ENCODE data around the gene RANBP10. TPM values are rescaled to one million over a fixed set of nuclear protein-coding genes. Genes with fewer than 3 reads are reported as not detected.
A peak's percentile ranks its signal among the peaks of the same experiment; 100 is the strongest.

RANBP10 gene
- total RNA-seq, 1 experiment from 2014 or later, result 10.7 TPM

- peaks cover 44% of the 10 kb centered on the region for H3K4me1 ChIP-seq (ENCODE audit: low read length)
Measured at GRCh38 chr16:67845291-67846062, 39.1 kb upstream of the RANBP10 start.

GRCh38 chr16:67844497-67844896 is 38.1 kb upstream of the RANBP10 start:
- H3K79me2 ChIP-seq (ENCODE audit: low read length), result peaks cover 63% of the 10 kb centered on the region
- H3K9me2 ChIP-seq (replicated peaks; ENCODE audit: insufficient read depth, low read length), result no peaks in the 10 kb centered on the region
- H3K9me3 ChIP-seq (ENCODE audit: low read length), result no peaks in the 10 kb centered on the region
- peaks cover 8% of the 10 kb centered on the region; the same call in 1 of the 2 replicates for H3K36me3 ChIP-seq (ENCODE audit: insufficient read depth, low read length)
- H2AFZ ChIP-seq (ENCODE audit: low read length), result no peak overlapping the region
- H3K4me1 ChIP-seq (ENCODE audit: low read length), result peaks cover 44% of the 10 kb centered on the region
- peak overlapping the region; percentile 98 for H3K9ac ChIP-seq (ENCODE audit: low read length)
- H3K4me3 ChIP-seq (ENCODE audit: low read length), result peak overlapping the region; percentile 100
- peak; percentile 42 for DNase-seq
- H4K20me1 ChIP-seq (ENCODE audit: insufficient read depth, low read depth, low read length), result peaks cover 21% of the 10 kb centered on the region; the same call in 1 of the 2 replicates
- H3K27me3 ChIP-seq (ENCODE audit: low read length), result no peaks in the 10 kb centered on the region
- peak overlapping the region; percentile 92 for H3K4me2 ChIP-seq (ENCODE audit: low read depth, low read length, poor library complexity, severe bottlenecking)
- peak overlapping the region; percentile 79 for H3K27ac ChIP-seq (ENCODE audit: low read length)

More at GRCh38 chr16:67845291-67846062, 39.1 kb upstream of the RANBP10 start:
- Histone ChIP-seq H3K4me2 (ENCODE audit: low read depth, low read length, poor library complexity, severe bottlenecking) (peak overlapping the region; percentile 92), H2AFZ (ENCODE audit: low read length) (no peak overlapping the region), H3K27ac (ENCODE audit: low read length) (peak overlapping the region; percentile 86), H3K79me2 (ENCODE audit: low read length) (peaks cover 72% of the 10 kb centered on the region), H4K20me1 (ENCODE audit: insufficient read depth, low read depth, low read length) (peaks cover 21% of the 10 kb centered on the region; the same call in 1 of the 2 replicates), H3K9me2 (replicated peaks; ENCODE audit: insufficient read depth, low read length) (no peaks in the 10 kb centered on the region), H3K27me3 (ENCODE audit: low read length) (no peaks in the 10 kb centered on the region), H3K4me3 (ENCODE audit: low read length) (peak overlapping the region; percentile 100), H3K9me3 (ENCODE audit: low read length) (no peaks in the 10 kb centered on the region), H3K36me3 (ENCODE audit: insufficient read depth, low read length) (peaks cover 8% of the 10 kb centered on the region; the same call in 1 of the 2 replicates), H3K9ac (ENCODE audit: low read length) (peak overlapping the region; percentile 98)
- peak; percentile 49 for DNase-seq

- peak overlapping the region; percentile 100 for H3K4me3 ChIP-seq (ENCODE audit: low read length)
- H3K9ac ChIP-seq (ENCODE audit: low read length), result peak overlapping the region; percentile 98
- H3K4me1 ChIP-seq (ENCODE audit: low read length), result peaks cover 44% of the 10 kb centered on the region
- H3K36me3 ChIP-seq (ENCODE audit: insufficient read depth, low read length), result 0 out of 2 replicates have a peak, but pooled peaks cover 3% of the 10 kb centered on the region
- peak overlapping the region; percentile 79 for H3K27ac ChIP-seq (ENCODE audit: low read length)
- H3K4me2 ChIP-seq (ENCODE audit: low read depth, low read length, poor library complexity, severe bottlenecking), result peak overlapping the region; percentile 92
- DNase-seq, result no peak
- no peaks in the 10 kb centered on the region for H3K27me3 ChIP-seq (ENCODE audit: low read length)
- peaks cover 21% of the 10 kb centered on the region; the same call in 1 of the 2 replicates for H4K20me1 ChIP-seq (ENCODE audit: insufficient read depth, low read depth, low read length)
- peaks cover 52% of the 10 kb centered on the region for H3K79me2 ChIP-seq (ENCODE audit: low read length)
- no peaks in the 10 kb centered on the region for H3K9me2 ChIP-seq (replicated peaks; ENCODE audit: insufficient read depth, low read length)
- H3K9me3 ChIP-seq (ENCODE audit: low read length), result no peaks in the 10 kb centered on the region
- H2AFZ ChIP-seq (ENCODE audit: low read length), result no peak overlapping the region
Measured at GRCh38 chr16:67843343-67843765, 37.0 kb upstream of the RANBP10 start.

- Histone ChIP-seq H4K20me1 (ENCODE audit: insufficient read depth, low read depth, low read length) (peaks cover 15% of the 10 kb centered on the region; the same call in 1 of the 2 replicates), H3K4me1 (ENCODE audit: low read length) (peaks cover 38% of the 10 kb centered on the region), H3K9me2 (replicated peaks; ENCODE audit: insufficient read depth, low read length) (no peaks in the 10 kb centered on the region), H3K9ac (ENCODE audit: low read length) (peak overlapping the region; percentile 98), H3K4me3 (ENCODE audit: low read length) (peak overlapping the region; percentile 100), H3K9me3 (ENCODE audit: low read length) (no peaks in the 10 kb centered on the region), H2AFZ (ENCODE audit: low read length) (no peak overlapping the region), H3K79me2 (ENCODE audit: low read length) (peaks cover 46% of the 10 kb centered on the region), H3K4me2 (ENCODE audit: low read depth, low read length, poor library complexity, severe bottlenecking) (peak overlapping the region; percentile 92), H3K27ac (ENCODE audit: low read length) (peak overlapping the region; percentile 79), H3K36me3 (ENCODE audit: insufficient read depth, low read length) (0 out of 2 replicates have a peak, but pooled peaks cover 3% of the 10 kb centered on the region), H3K27me3 (ENCODE audit: low read length) (no peaks in the 10 kb centered on the region)
- DNase-seq, result peak; percentile 83
Measured at GRCh38 chr16:67842509-67843342, 36.4 kb upstream of the RANBP10 start.

GRCh38 chr16:67841816-67842508 is 35.6 kb upstream of the RANBP10 start, which contains the start of gene THAP11:
THAP11 (plus strand) TSS chr16:67842320; CDS start chr16:67842555, 235 bp downstream.
- peaks cover 38% of the 10 kb centered on the region for H3K79me2 ChIP-seq (ENCODE audit: low read length)
- peaks cover 12% of the 10 kb centered on the region; the same call in 1 of the 2 replicates for H4K20me1 ChIP-seq (ENCODE audit: insufficient read depth, low read depth, low read length)
- DNase-seq, result peak; percentile 98
- peak within 1 kb of the TSS; percentile 100 for H2AFZ ChIP-seq (ENCODE audit: low read length)
- 0 out of 2 replicates have a peak, but pooled peaks cover 3% of the 10 kb centered on the region for H3K36me3 ChIP-seq (ENCODE audit: insufficient read depth, low read length)
- peak within 1 kb of the TSS; percentile 98 for H3K9ac ChIP-seq (ENCODE audit: low read length)
- peak within 1 kb of the TSS; percentile 79 for H3K27ac ChIP-seq (ENCODE audit: low read length)
- H3K4me1 ChIP-seq (ENCODE audit: low read length), result peaks cover 38% of the 10 kb centered on the region
- H3K9me3 ChIP-seq (ENCODE audit: low read length), result no peaks in the 10 kb centered on the region
- H3K9me2 ChIP-seq (replicated peaks; ENCODE audit: insufficient read depth, low read length), result no peaks in the 10 kb centered on the region
- no peaks in the 10 kb centered on the region for H3K27me3 ChIP-seq (ENCODE audit: low read length)
- H3K4me3 ChIP-seq (ENCODE audit: low read length), result peak within 1 kb of the TSS; percentile 100
- H3K4me2 ChIP-seq (ENCODE audit: low read depth, low read length, poor library complexity, severe bottlenecking), result peak within 1 kb of the TSS; percentile 92

GRCh38 chr16:67841198-67841815 is 34.9 kb upstream of the RANBP10 start:
- H3K9me3 ChIP-seq (ENCODE audit: low read length), result no peaks in the 10 kb centered on the region
- peak overlapping the region; percentile 100 for H3K4me3 ChIP-seq (ENCODE audit: low read length)
- H3K36me3 ChIP-seq (ENCODE audit: insufficient read depth, low read length), result 0 out of 2 replicates have a peak, but pooled peaks cover 3% of the 10 kb centered on the region
- peak overlapping the region; percentile 98 for H3K9ac ChIP-seq (ENCODE audit: low read length)
- H3K4me1 ChIP-seq (ENCODE audit: low read length), result peaks cover 38% of the 10 kb centered on the region
- H3K79me2 ChIP-seq (ENCODE audit: low read length), result peaks cover 38% of the 10 kb centered on the region
- peak overlapping the region; percentile 92 for H3K4me2 ChIP-seq (ENCODE audit: low read depth, low read length, poor library complexity, severe bottlenecking)
- peak overlapping the region; percentile 100 for H2AFZ ChIP-seq (ENCODE audit: low read length)
- H3K9me2 ChIP-seq (replicated peaks; ENCODE audit: insufficient read depth, low read length), result no peaks in the 10 kb centered on the region
- DNase-seq, result peak; percentile 40
- H4K20me1 ChIP-seq (ENCODE audit: insufficient read depth, low read depth, low read length), result peaks cover 12% of the 10 kb centered on the region; the same call in 1 of the 2 replicates
- H3K27ac ChIP-seq (ENCODE audit: low read length), result no peak overlapping the region
- no peaks in the 10 kb centered on the region for H3K27me3 ChIP-seq (ENCODE audit: low read length)

- Histone ChIP-seq H3K36me3 (ENCODE audit: insufficient read depth, low read length) (no peaks in the 10 kb centered on the region), H3K9ac (ENCODE audit: low read length) (no peak overlapping the region)
Measured at GRCh38 chr16:67837811-67838210, 31.5 kb upstream of the RANBP10 start.

More at GRCh38 chr16:67837811-67838210, 31.5 kb upstream of the RANBP10 start:
- Histone ChIP-seq H2AFZ (ENCODE audit: low read length) (no peak overlapping the region), H4K20me1 (ENCODE audit: insufficient read depth, low read depth, low read length) (no peaks in the 10 kb centered on the region), H3K4me2 (ENCODE audit: low read depth, low read length, poor library complexity, severe bottlenecking) (no peak overlapping the region), H3K9me2 (replicated peaks; ENCODE audit: insufficient read depth, low read length) (no peaks in the 10 kb centered on the region), H3K27ac (ENCODE audit: low read length) (no peak overlapping the region), H3K27me3 (ENCODE audit: low read length) (no peaks in the 10 kb centered on the region), H3K9me3 (ENCODE audit: low read length) (no peaks in the 10 kb centered on the region), H3K4me1 (ENCODE audit: low read length) (peaks cover 15% of the 10 kb centered on the region), H3K79me2 (ENCODE audit: low read length) (peaks cover 11% of the 10 kb centered on the region), H3K4me3 (ENCODE audit: low read length) (no peak overlapping the region)
- DNase-seq, result no peak
